IMR-90 (cell line): ENCODE measurements around the gene NAA35. TPM values are rescaled to one million over a fixed set of nuclear protein-coding genes. Genes with fewer than 3 reads are reported as not detected.

ENCODE experiments used
- ATAC-seq: fragments of 200-7000 bp; cut with Tn5 transposase; 2 replicates; pipeline ENCODE4 v1.9.1; 2020; ENCODE audit warnings: low read depth, mild to moderate bottlenecking, moderate library complexity
- BruUV-seq: library from RNA; stranded (reverse); fragments of 400-500 nt; replicated peaks from 2 replicates; lab custom pipeline; 2021; lab: Mats Ljungman, UMichigan
- CTCF ChIA-PET: fragments of 300-600 bp; formaldehyde crosslinking; extraction: SDS; loops from one replicate; lab custom pipeline; 2021; ENCODE audit warnings: antibody characterized with exemption; lab: Yijun Ruan, JAX
- POLR2A ChIA-PET: fragments of 300-600 bp; sonication (Branson Sonifier 250); formaldehyde crosslinking; loops from one replicate; lab custom pipeline; 2022; ENCODE audit warnings: antibody characterized with exemption; ENCODE audit not compliant: unreplicated experiment; lab: Charles Lee
- DNase-seq: peaks from one replicate; pipeline ENCODE4 v3.0.0; 2013
- H2AFZ ChIP-seq: replicated peaks from 2 replicates; pipeline ENCODE3; 2013; ENCODE audit warnings: low read length, mild to moderate bottlenecking; ENCODE audit not compliant: poor library complexity
- H2AK5ac ChIP-seq: 2 replicates; pipeline ENCODE4 v1.6.1; 2013; ENCODE audit warnings: low read depth, low read length, inconsistent platforms
- H2AK9ac ChIP-seq: replicated peaks from 2 replicates; pipeline ENCODE3; 2013; ENCODE audit warnings: mild to moderate bottlenecking, low read depth, low read length, moderate library complexity; ENCODE audit not compliant: poor library complexity
- H2BK120ac ChIP-seq: 2 replicates; pipeline ENCODE4 v1.6.1; 2013; ENCODE audit warnings: low read depth, low read length, inconsistent platforms
- H2BK15ac ChIP-seq: 3 replicates; pipeline ENCODE4 v1.6.1; 2013; ENCODE audit warnings: low read depth, low read length, inconsistent platforms
- H2BK20ac ChIP-seq: 2 replicates; pipeline ENCODE4 v1.6.1; 2013; ENCODE audit warnings: low read depth, mild to moderate bottlenecking, inconsistent platforms, low read length, moderate library complexity
- H2BK5ac ChIP-seq: 2 replicates; pipeline ENCODE4 v1.6.1; 2013; ENCODE audit warnings: mild to moderate bottlenecking, low read depth, low read length, inconsistent platforms; ENCODE audit not compliant: poor library complexity, severe bottlenecking
- H3K14ac ChIP-seq: replicated peaks from 2 replicates; pipeline ENCODE4 v1.6.1; 2013; ENCODE audit warnings: low read depth, low read length, inconsistent platforms
- H3K18ac ChIP-seq: 2 replicates; pipeline ENCODE4 v1.6.1; 2013; ENCODE audit warnings: low read depth, low read length, control low read depth
- H3K23ac ChIP-seq: 2 replicates; pipeline ENCODE4 v1.6.1; 2013; ENCODE audit warnings: low read depth, low read length, inconsistent platforms
- H3K27ac ChIP-seq: 2 replicates; pipeline ENCODE4 v1.5.1; 2013; ENCODE audit warnings: mild to moderate bottlenecking, control low read depth, low read length; ENCODE audit not compliant: insufficient read depth
- H3K27me3 ChIP-seq: 2 replicates; pipeline ENCODE4 v1.6.1; 2013; ENCODE audit warnings: low read length; ENCODE audit not compliant: control insufficient read depth, insufficient read depth
- H3K36me3 ChIP-seq: 2 replicates; pipeline ENCODE4 v1.6.1; 2013; ENCODE audit warnings: low read length, mixed read lengths; ENCODE audit not compliant: control insufficient read depth, insufficient read depth
- H3K4ac ChIP-seq: 2 replicates; pipeline ENCODE4 v1.6.1; 2013; ENCODE audit warnings: low read depth, low read length, inconsistent platforms
- H3K4me1 ChIP-seq: 2 replicates; pipeline ENCODE4 v1.6.1; 2013; ENCODE audit warnings: low read length, mixed read lengths; ENCODE audit not compliant: control insufficient read depth, insufficient read depth
- H3K4me2 ChIP-seq: 2 replicates; pipeline ENCODE4 v1.6.1; 2013; ENCODE audit warnings: low read depth, mild to moderate bottlenecking, control low read depth, low read length, moderate library complexity
- H3K4me3 ChIP-seq: 2 replicates; pipeline ENCODE4 v1.5.1; 2013; ENCODE audit warnings: low read depth, mild to moderate bottlenecking, control low read depth, low read length, moderate library complexity; ENCODE audit not compliant: insufficient read depth
- H3K56ac ChIP-seq: 2 replicates; pipeline ENCODE4 v1.6.1; 2013; ENCODE audit warnings: low read length, inconsistent platforms; ENCODE audit not compliant: insufficient read depth; ENCODE audit errors: extremely low read depth
- H3K79me1 ChIP-seq, 2 experiments: 2 replicates each; pipeline ENCODE4 v1.6.1; 2013; ENCODE audit warnings: low read length in 2 of 2, inconsistent platforms in 1 of 2, low read depth in 1 of 2
- H3K9ac ChIP-seq: 2 replicates; pipeline ENCODE4 v1.6.1; 2013; ENCODE audit warnings: low read depth, low read length, control low read depth
- H3K9me1 ChIP-seq: 2 replicates; pipeline ENCODE4 v1.6.1; 2013; ENCODE audit warnings: low read length, inconsistent platforms; ENCODE audit not compliant: insufficient read depth
- H3K9me3 ChIP-seq: 2 replicates; pipeline ENCODE4 v1.6.1; 2013; ENCODE audit warnings: low read length; ENCODE audit not compliant: control insufficient read depth, insufficient read depth
- H4K20me1 ChIP-seq: 2 replicates; pipeline ENCODE4 v1.6.1; 2013; ENCODE audit warnings: low read length, inconsistent platforms; ENCODE audit not compliant: insufficient read depth
- H4K5ac ChIP-seq: 2 replicates; pipeline ENCODE4 v1.6.1; 2013; ENCODE audit warnings: mild to moderate bottlenecking, low read depth, low read length, control low read depth
- H4K8ac ChIP-seq, 2 experiments: 2 replicates each; pipeline ENCODE4 v1.6.1; 2013; ENCODE audit warnings: low read depth in 2 of 2, low read length in 2 of 2, control low read depth in 1 of 2, inconsistent platforms in 1 of 2
- H4K91ac ChIP-seq: 2 replicates; pipeline ENCODE4 v1.6.1; 2013; ENCODE audit warnings: low read depth, low read length, inconsistent platforms; ENCODE audit not compliant: insufficient read depth
- BHLHE40 ChIP-seq: fragments of 150-350 bp; IDR thresholded peaks from 2 replicates; pipeline ENCODE4 v1.6.1; 2016; ENCODE audit warnings: mild to moderate bottlenecking, low read depth, low read length
- CHD1 ChIP-seq: IDR thresholded peaks from 2 replicates; pipeline ENCODE4 v1.6.1; 2012; ENCODE audit warnings: low read depth, low read length, improper control_type of control experiment
- FOS ChIP-seq: fragments of 150-350 bp; IDR thresholded peaks from 2 replicates; pipeline ENCODE4 v1.6.1; 2016; ENCODE audit warnings: low read depth, low read length
- MAFK ChIP-seq: IDR thresholded peaks from 2 replicates; pipeline ENCODE4 v1.6.1; 2012; ENCODE audit warnings: low read depth, low read length, improper control_type of control experiment
- MAZ ChIP-seq: IDR thresholded peaks from 2 replicates; pipeline ENCODE4 v1.6.1; 2012; ENCODE audit warnings: low read depth, mild to moderate bottlenecking, low read length, improper control_type of control experiment, moderate library complexity, borderline replicate concordance
- NFE2L2 ChIP-seq: fragments of 150-350 bp; IDR thresholded peaks from 2 replicates; pipeline ENCODE4 v1.6.1; 2016; ENCODE audit warnings: low read depth, mild to moderate bottlenecking, low read length
- RAD21 ChIP-seq: IDR thresholded peaks from 2 replicates; pipeline ENCODE4 v1.6.1; 2012; ENCODE audit warnings: low read length, improper control_type of control experiment
- SMC3 ChIP-seq: fragments of 150-350 bp; IDR thresholded peaks from 2 replicates; pipeline ENCODE4 v1.6.1; 2016; ENCODE audit warnings: low read depth, mild to moderate bottlenecking, antibody characterized with exemption, low read length, moderate library complexity
- WGBS, 2 experiments: methylation state at CpG; one replicate each; pipeline versions ENCODE4 v1.1.5 to v1.1.7; 2013; ENCODE audit warnings: missing lambda C conversion rate in 2 of 2; ENCODE audit not compliant: insufficient read length in 1 of 2; ENCODE audit errors: extremely low coverage in 2 of 2; 5-methylcytosine and 5-hydroxymethylcytosine counted together
- dilution Hi-C: fragments of 300-500 bp; cut with HindIII; formaldehyde crosslinking; loops from one replicate; pipeline ENCODE4 v1.14.3; 2018; ENCODE audit warnings: low sequenced_read_pairs; ENCODE audit not compliant: unreplicated experiment
- in situ Hi-C: fragments of 300-500 bp; cut with MboI; formaldehyde crosslinking; loops from 3 replicates; pipeline ENCODE4 v1.14.3; 2019; ENCODE audit warnings: low sequenced_read_pairs, inconsistent platforms, mixed read lengths
- intact Hi-C: fragments of 100-400 bp; cut with micrococcal nuclease; formaldehyde crosslinking; loops from 2 replicates; pipeline ENCODE4 v1.10.0; 2022
- polyA plus RNA-seq, 3 experiments: library from polyadenylated mRNA; depleted of rRNA; stranded (reverse); fragments of >200 nt; gene quantifications; 2 replicates each; pipeline ENCODE4 v1.2.3, GENCODE V29; 2012; ENCODE audit warnings: low replicate concordance in 1 of 3
- total RNA-seq: library from RNA; depleted of rRNA; stranded (reverse); fragments of >200 nt; gene quantifications from 2 replicates; pipeline ENCODE4 v1.2.3, GENCODE V29; 2012
- TF ChIP-seq, protein P1 (sequence below): fragments of 150-350 bp; IDR thresholded peaks from 2 replicates; pipeline ENCODE4 v1.6.1; 2016; ENCODE audit warnings: low read depth, mild to moderate bottlenecking, low read length, moderate library complexity, borderline replicate concordance
- TF ChIP-seq, protein P2 (sequence below): fragments of 150-350 bp; IDR thresholded peaks from 2 replicates; pipeline ENCODE4 v1.6.1; 2017; ENCODE audit warnings: mild to moderate bottlenecking, antibody characterized with exemption, low read length, low read depth
- TF ChIP-seq, protein P3 (sequence below): conservative IDR thresholded peaks from 2 replicates; pipeline ENCODE4 v1.5.1; 2012; ENCODE audit warnings: mild to moderate bottlenecking, low read depth, low read length, improper control_type of control experiment

The NAA35 gene
- total and polyA plus RNA-seq, 2 of the 4 experiments (the other 2 are of a cell fraction): 13.1 to 16.5 TPM

DNA sequence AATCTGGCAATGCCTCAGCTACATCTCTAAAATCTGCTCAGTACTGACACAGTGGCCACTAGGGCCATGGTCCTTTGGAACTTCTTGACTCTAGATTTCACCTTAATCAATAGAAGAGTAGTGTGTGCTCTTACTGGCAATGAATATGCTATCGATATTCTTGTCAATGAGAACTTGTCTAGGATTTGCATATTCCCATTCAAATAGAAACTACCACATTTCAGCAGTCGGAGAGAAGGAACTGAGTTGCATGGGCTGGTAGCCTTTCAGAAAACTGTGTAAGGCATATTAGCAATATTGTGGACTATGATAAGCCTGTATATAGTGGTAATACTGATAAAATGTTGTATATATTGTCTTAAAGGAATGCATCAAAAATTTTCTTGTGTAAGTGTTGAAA lies 45.3 kb upstream of the NAA35 start (continued):
- TF ChIP-seq, protein P1, sequence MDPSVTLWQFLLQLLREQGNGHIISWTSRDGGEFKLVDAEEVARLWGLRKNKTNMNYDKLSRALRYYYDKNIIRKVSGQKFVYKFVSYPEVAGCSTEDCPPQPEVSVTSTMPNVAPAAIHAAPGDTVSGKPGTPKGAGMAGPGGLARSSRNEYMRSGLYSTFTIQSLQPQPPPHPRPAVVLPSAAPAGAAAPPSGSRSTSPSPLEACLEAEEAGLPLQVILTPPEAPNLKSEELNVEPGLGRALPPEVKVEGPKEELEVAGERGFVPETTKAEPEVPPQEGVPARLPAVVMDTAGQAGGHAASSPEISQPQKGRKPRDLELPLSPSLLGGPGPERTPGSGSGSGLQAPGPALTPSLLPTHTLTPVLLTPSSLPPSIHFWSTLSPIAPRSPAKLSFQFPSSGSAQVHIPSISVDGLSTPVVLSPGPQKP: no peak
- no peak for TF ChIP-seq CHD1
- no peak for TF ChIP-seq MAZ
- no peak for TF ChIP-seq MAFK

DNA sequence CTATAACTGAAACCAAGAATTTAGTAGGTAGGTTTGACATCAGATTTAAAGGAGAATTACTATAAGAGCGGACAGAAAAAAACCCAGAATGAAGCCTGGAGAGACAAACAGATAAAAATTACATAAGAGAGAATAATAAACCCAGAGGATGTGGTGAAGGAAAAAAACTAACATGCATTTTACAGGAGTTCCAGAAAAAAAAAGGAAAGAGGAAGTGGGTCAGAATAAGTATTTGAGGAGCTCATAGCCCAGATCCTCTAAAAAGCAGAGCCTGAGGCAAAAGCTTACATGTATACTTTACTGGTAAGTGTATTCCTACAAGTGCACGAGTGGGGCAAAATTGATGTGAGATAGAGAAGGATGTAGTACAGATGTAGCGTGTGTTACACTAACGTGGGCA lies 43.1 kb upstream of the NAA35 start:
- Histone ChIP-seq H3K27ac (no peak overlapping the region), H3K4me3 (no peak overlapping the region), H4K20me1 (no peaks in the 10 kb centered on the region), H2AK5ac (no peak overlapping the region), H3K18ac (no peak overlapping the region), H3K27me3 (no peaks in the 10 kb centered on the region), H3K23ac (no peak overlapping the region), H4K5ac (no peak overlapping the region), H2BK20ac (no peak overlapping the region), H3K4me1 (no peaks in the 10 kb centered on the region), H3K56ac (no peak overlapping the region), H3K4me2 (no peak overlapping the region), H2BK5ac (no peak overlapping the region), H2AFZ (no peak overlapping the region), H2AK9ac (no peak overlapping the region), H4K8ac (no peak overlapping the region), H3K9me1 (no peaks in the 10 kb centered on the region), H4K91ac (no peak overlapping the region), H3K9ac (no peak overlapping the region), H3K14ac (no peak overlapping the region), H2BK15ac (no peak overlapping the region), H3K79me1 (no peaks in the 10 kb centered on the region), H3K9me3 (no peaks in the 10 kb centered on the region), H3K4ac (no peak overlapping the region), H3K36me3 (no peaks in the 10 kb centered on the region), H2BK120ac (no peak overlapping the region)
- intact Hi-C loops (loop anchor here (5.0 kb wide), 1 partner anchor 1501 kb away; no protein-coding TSS in a partner anchor), in situ Hi-C loops (no loop called here), dilution Hi-C loops (no loop called here)
- ChIA-PET POLR2A (no interaction called here), CTCF (no interaction called here)
- BruUV-seq: no TSS peak
- ATAC-seq (no peak), DNase-seq (no peak)
- no CpG with 5 or more reads among the region's 4 CpGs for WGBS, 2 experiments
- TF ChIP-seq, protein P1: no peak
- TF ChIP-seq NFE2L2 (no peak), CHD1 (no peak), BHLHE40 (no peak), SMC3 (no peak), FOS (no peak), MAFK (no peak), RAD21 (no peak), MAZ (no peak)
- TF ChIP-seq, protein P2, sequence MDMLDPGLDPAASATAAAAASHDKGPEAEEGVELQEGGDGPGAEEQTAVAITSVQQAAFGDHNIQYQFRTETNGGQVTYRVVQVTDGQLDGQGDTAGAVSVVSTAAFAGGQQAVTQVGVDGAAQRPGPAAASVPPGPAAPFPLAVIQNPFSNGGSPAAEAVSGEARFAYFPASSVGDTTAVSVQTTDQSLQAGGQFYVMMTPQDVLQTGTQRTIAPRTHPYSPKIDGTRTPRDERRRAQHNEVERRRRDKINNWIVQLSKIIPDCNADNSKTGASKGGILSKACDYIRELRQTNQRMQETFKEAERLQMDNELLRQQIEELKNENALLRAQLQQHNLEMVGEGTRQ: no peak
- TF ChIP-seq, protein P3, sequence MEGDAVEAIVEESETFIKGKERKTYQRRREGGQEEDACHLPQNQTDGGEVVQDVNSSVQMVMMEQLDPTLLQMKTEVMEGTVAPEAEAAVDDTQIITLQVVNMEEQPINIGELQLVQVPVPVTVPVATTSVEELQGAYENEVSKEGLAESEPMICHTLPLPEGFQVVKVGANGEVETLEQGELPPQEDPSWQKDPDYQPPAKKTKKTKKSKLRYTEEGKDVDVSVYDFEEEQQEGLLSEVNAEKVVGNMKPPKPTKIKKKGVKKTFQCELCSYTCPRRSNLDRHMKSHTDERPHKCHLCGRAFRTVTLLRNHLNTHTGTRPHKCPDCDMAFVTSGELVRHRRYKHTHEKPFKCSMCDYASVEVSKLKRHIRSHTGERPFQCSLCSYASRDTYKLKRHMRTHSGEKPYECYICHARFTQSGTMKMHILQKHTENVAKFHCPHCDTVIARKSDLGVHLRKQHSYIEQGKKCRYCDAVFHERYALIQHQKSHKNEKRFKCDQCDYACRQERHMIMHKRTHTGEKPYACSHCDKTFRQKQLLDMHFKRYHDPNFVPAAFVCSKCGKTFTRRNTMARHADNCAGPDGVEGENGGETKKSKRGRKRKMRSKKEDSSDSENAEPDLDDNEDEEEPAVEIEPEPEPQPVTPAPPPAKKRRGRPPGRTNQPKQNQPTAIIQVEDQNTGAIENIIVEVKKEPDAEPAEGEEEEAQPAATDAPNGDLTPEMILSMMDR: no peak
